Measurements from ENCODE around the gene VASN. TPM values are rescaled to one million over a fixed set of nuclear protein-coding genes. Genes with fewer than 3 reads are reported as not detected.

The VASN gene
- total and polyA plus RNA-seq, 9 of the 15 experiments (the other 6 are each of a cell fraction or from before 2014, with no cell fraction given) = 0.01 to 2.5 (median 0.41) TPM; not detected in 1

- TF ChIP-seq ZNF766 (CRISPR knock-in tag; conservative IDR thresholded peaks at IDR 0.05) = no peak
- TF ChIP-seq ARID3B (CRISPR knock-in tag; IDR thresholded peaks at IDR 0.05; ENCODE audit: borderline replicate concordance) = no peak
- TF ChIP-seq HDAC6 (IDR thresholded peaks at IDR 0.05; ENCODE audit: low read depth, low read length) = no peak
- no peak for TF ChIP-seq ZNF764 (CRISPR knock-in tag; IDR thresholded peaks at IDR 0.05; ENCODE audit: low read depth)
- TF ChIP-seq HNRNPK (IDR thresholded peaks at IDR 0.05; ENCODE audit: low read depth, low read length, poor library complexity, severe bottlenecking) = no peak
- 0 out of 2 replicates have a peak, but pooled peaks have one; percentile 27 for TF ChIP-seq RUNX1 (IDR thresholded peaks at IDR 0.05; ENCODE audit: low read depth)
- peak; percentile 42; the same call in 1 of the 2 replicates for TF ChIP-seq PKNOX1 (IDR thresholded peaks at IDR 0.05)
- TF ChIP-seq ZNF592 (IDR thresholded peaks at IDR 0.05) = no peak; the same call in 1 of the 2 replicates
- no peak for TF ChIP-seq KDM5B (IDR thresholded peaks at IDR 0.05; ENCODE audit: insufficient replicate concordance, low read depth, low read length)
- TF ChIP-seq THRA (IDR thresholded peaks at IDR 0.05) = no peak
- no peak for TF ChIP-seq U2AF2 (optimal IDR thresholded peaks at IDR 0.05; ENCODE audit: low read depth, low read length)
- TF ChIP-seq TAF15 (IDR thresholded peaks at IDR 0.05; ENCODE audit: low read depth, low read length) = no peak
- no peak for TF ChIP-seq NFE2 (IDR thresholded peaks at IDR 0.05; ENCODE audit: low read depth)
- no peak for TF ChIP-seq ZNF512 (tag; IDR thresholded peaks at IDR 0.05)
- TF ChIP-seq RAD21 (CRISPR knock-in tag; conservative IDR thresholded peaks at IDR 0.05 in 1 of 2, IDR thresholded peaks at IDR 0.05 in 1 of 2) = peak; percentile 91
- TF ChIP-seq SPI1 (IDR thresholded peaks at IDR 0.05; ENCODE audit: borderline replicate concordance, low read depth, low read length) = 0 out of 2 replicates have a peak, but pooled peaks have one; percentile 16
- TF ChIP-seq KLF6 (CRISPR knock-in tag; IDR thresholded peaks at IDR 0.05; ENCODE audit: borderline replicate concordance) = no peak
Observed at GRCh38 chr16:4402439-4403132, 30.9 kb downstream of the VASN start (continued).

Measured in K562 (cell line).